GM18526 (cell line): ENCODE measurements around the gene GRIN2A.

Experiments
- POLR2A ChIP-seq: IDR thresholded peaks from 3 replicates; pipeline ENCODE4 v1.6.1; 2011; ENCODE audit not compliant: insufficient read length; ENCODE audit errors: extremely low read depth

The GRIN2A gene

GRCh38 chr16:10085078-10085798, 97.0 kb downstream of the GRIN2A start:
- no peak for TF ChIP-seq POLR2A

GRCh38 chr16:10083301-10083700, 98.9 kb downstream of the GRIN2A start:
- no peak for TF ChIP-seq POLR2A

DNA sequence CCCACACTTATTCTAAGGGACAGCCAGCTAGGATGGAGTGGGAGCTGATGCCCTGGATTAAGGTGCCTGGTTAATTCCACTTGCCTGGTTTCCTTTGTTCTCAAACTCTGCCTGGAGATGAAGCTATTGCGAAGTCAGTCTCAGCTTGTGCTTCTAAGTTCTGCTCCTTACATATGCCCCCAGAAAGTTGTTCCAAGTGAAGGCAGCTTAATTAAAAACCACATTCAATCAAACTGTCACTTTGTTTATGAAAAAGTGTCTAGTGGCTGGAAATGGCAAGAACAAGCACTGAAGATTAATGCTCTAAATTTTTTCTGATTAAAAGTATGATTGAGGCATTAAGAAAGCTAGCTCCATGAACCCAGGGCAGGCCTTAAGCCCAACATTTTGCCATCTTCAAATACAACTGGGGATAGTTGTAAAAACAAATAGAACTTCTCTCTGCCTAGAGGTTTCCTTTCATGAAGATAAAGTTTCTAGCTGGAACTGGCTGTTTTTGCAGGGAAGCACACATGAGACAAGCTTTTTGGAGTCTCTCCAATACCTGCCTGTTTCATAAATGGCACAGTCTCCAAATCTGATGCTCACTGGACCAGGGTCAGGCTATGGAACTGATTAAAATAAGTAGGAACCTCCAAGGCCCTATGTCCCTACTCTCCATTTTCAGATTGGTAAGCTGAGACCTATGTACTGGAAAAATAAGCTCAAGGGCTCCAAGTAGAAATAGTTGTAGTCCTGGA, 100.9 kb downstream of the GRIN2A start:
- no peak for TF ChIP-seq POLR2A

- no peak for TF ChIP-seq POLR2A
Measured at GRCh38 chr16:10080051-10080772, 102.0 kb downstream of the GRIN2A start.

GRCh38 chr16:10078541-10078949, 103.7 kb downstream of the GRIN2A start:
- no peak for TF ChIP-seq POLR2A

GRCh38 chr16:10077861-10078260, 104.4 kb downstream of the GRIN2A start:
- TF ChIP-seq POLR2A, result no peak

- TF ChIP-seq POLR2A, result no peak
Measured at GRCh38 chr16:10076037-10076436, 106.2 kb downstream of the GRIN2A start.

GRCh38 chr16:10070591-10070990, 111.6 kb downstream of the GRIN2A start:
- no peak for TF ChIP-seq POLR2A

DNA sequence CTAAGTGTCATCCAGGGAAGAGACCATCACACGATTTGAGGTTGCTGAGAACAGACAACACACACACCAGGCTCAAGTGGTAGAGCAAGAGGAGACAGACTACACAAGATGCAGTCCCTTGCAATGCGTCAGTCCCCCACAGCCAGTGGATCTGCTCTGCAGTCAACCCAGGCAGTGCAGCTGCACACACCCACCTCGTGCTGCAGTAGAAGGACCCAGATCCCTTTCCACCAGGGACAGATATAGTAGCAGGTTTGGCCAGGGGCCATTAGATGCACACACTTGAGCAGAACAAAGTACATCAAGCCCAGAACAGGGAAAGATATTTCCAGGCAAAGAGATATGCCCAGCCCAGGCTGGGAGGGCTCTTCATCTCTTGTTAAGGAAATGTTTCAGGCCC, 112.9 kb downstream of the GRIN2A start:
- TF ChIP-seq POLR2A, result no peak

- no peak for TF ChIP-seq POLR2A
Measured at GRCh38 chr16:10067835-10068234, 114.4 kb downstream of the GRIN2A start.

GRCh38 chr16:10067406-10067805, 114.8 kb downstream of the GRIN2A start:
- TF ChIP-seq POLR2A, result no peak

GRCh38 chr16:10065019-10065418, 117.2 kb downstream of the GRIN2A start:
- no peak for TF ChIP-seq POLR2A

- TF ChIP-seq POLR2A, result no peak
Measured at GRCh38 chr16:10048850-10049249, 133.4 kb downstream of the GRIN2A start.

DNA sequence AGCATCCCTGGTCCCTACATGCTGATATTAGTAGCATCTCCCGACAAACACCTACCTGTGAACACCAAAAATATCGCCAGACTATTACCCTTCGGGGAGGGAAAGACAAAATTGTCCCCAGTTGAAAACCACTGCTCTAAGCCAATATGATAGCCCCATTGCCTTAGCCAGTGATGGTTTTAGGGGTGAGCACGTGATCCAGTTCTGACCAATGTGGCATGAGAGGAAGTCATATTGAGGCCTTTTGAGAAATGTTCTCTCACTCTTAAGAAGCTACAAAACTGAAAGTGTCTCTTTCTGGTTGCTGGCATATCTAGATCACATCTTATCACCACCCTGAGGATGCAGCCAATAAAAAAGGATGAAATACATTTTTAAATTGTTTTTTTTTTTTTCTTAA, 136.3 kb downstream of the GRIN2A start:
- no peak for TF ChIP-seq POLR2A

- no peak for TF ChIP-seq POLR2A
Measured at GRCh38 chr16:10045291-10045775, 136.9 kb downstream of the GRIN2A start.
